Measurements from ENCODE around the gene ADORA2B. TPM values are rescaled to one million over a fixed set of nuclear protein-coding genes. Genes with fewer than 3 reads are reported as not detected.

The ADORA2B gene
- total RNA-seq, 1 donor: 50.5 TPM

- no peak overlapping the region for H3K4me3 ChIP-seq (ENCODE audit: low read depth, low read length)
- peak; percentile 79 for DNase-seq (ENCODE audit: low read depth)
- peak; percentile 83 for TF ChIP-seq CTCF (IDR thresholded peaks at IDR 0.05; ENCODE audit: insufficient read depth, low read depth, low read length)
These were observed 69.0 kb downstream of the ADORA2B start for GRCh38 chr17:16013943-16014407.

- TF ChIP-seq CTCF (IDR thresholded peaks at IDR 0.05; ENCODE audit: insufficient read depth, low read depth, low read length): no peak
- no peak overlapping the region for H3K4me3 ChIP-seq (ENCODE audit: low read depth, low read length)
- DNase-seq (ENCODE audit: low read depth): no peak
These were observed 74.4 kb downstream of the ADORA2B start for GRCh38 chr17:16019347-16019746.

GRCh38 chr17:16023881-16024280 is 79.0 kb downstream of the ADORA2B start:
- no peak for DNase-seq (ENCODE audit: low read depth)
- no peak overlapping the region for H3K4me3 ChIP-seq (ENCODE audit: low read depth, low read length)
- no peak for TF ChIP-seq CTCF (IDR thresholded peaks at IDR 0.05; ENCODE audit: insufficient read depth, low read depth, low read length)

GRCh38 chr17:16025202-16025601 is 80.3 kb downstream of the ADORA2B start:
- no peak for TF ChIP-seq CTCF (IDR thresholded peaks at IDR 0.05; ENCODE audit: insufficient read depth, low read depth, low read length)
- no peak for DNase-seq (ENCODE audit: low read depth)
- no peak overlapping the region for H3K4me3 ChIP-seq (ENCODE audit: low read depth, low read length)

Other genes with a start within 250 kb of the ADORA2B start
- 42.3 and 50.6 TPM in 2 replicates for gene ZNF286A, start 245.4 kb upstream of the ADORA2B start, total RNA-seq
- gene TBC1D26, start 212.8 kb upstream of the ADORA2B start, total RNA-seq: under 0.01 TPM in 1 of 2 replicates, not detected in the other
- 5.6 and 16.8 TPM in 2 replicates for gene ZSWIM7, start 54.6 kb downstream of the ADORA2B start, total RNA-seq
- gene TTC19, start 54.7 kb downstream of the ADORA2B start, total RNA-seq: 41.0 and 47.7 TPM in 2 replicates